Heart right ventricle (tissue), 16 donors: ENCODE measurements around the gene THSD4. TPM values are rescaled to one million over a fixed set of nuclear protein-coding genes. Genes with fewer than 3 reads are reported as not detected.

Source experiments
- ATAC-seq, 8 donors: fragments of 200-7000 bp; cut with Tn5 transposase; one replicate each; pipeline ENCODE4 v1.9.1; 2020; ENCODE audit warnings: mild to moderate bottlenecking in 8 of 8, moderate library complexity in 8 of 8, moderate number of reproducible peaks in 1 of 8
- DNase-seq, 2 donors: peaks; one replicate each; pipeline ENCODE4 v3.0.0-alpha.2; 2020
- H3K27ac ChIP-seq, 10 donors: fragments of 200-600 bp; sonication (generic) in 2 of 10; one replicate each; pipeline versions ENCODE4 v1.5.0 to v1.8.0; 2020 to 2022; ENCODE audit warnings: mild to moderate bottlenecking in 3 of 10
- H3K27me3 ChIP-seq, 7 donors: fragments of 200-600 bp; one replicate each; pipeline ENCODE4 v1.8.0; 2021 to 2022; ENCODE audit warnings: mild to moderate bottlenecking in 2 of 7
- H3K36me3 ChIP-seq, 9 donors: fragments of 200-600 bp; sonication (generic) in 1 of 9; one replicate each; pipeline versions ENCODE4 v1.5.0 to v1.8.0; 2020 to 2022; ENCODE audit warnings: mild to moderate bottlenecking in 2 of 9
- H3K4me1 ChIP-seq, 9 donors: fragments of 200-600 bp; sonication (generic) in 1 of 9; one replicate each; pipeline versions ENCODE4 v1.5.0 to v1.8.0; 2020 to 2022; ENCODE audit warnings: mild to moderate bottlenecking in 4 of 9
- H3K4me3 ChIP-seq, 10 donors: fragments of 200-600 bp; sonication (generic) in 2 of 10; one replicate each; pipeline versions ENCODE4 v1.5.0 to v1.8.0; 2020 to 2022; ENCODE audit warnings: mild to moderate bottlenecking in 7 of 10, moderate library complexity in 2 of 10
- H3K9me3 ChIP-seq, 11 donors: fragments of 200-600 bp in 10 of 11; sonication (generic) in 2 of 11; one replicate each; pipeline versions ENCODE4 v1.5.0 to v1.8.0; 2013 to 2022; ENCODE audit warnings: mild to moderate bottlenecking in 2 of 11, control low read depth in 1 of 11, moderate library complexity in 1 of 11
- CTCF ChIP-seq, 9 donors: fragments of 200-600 bp; sonication (generic) in 2 of 9; IDR thresholded peaks; one replicate each; pipeline versions ENCODE4 v1.5.0 to v1.8.0; 2021 to 2022; ENCODE audit warnings: antibody characterized with exemption in 9 of 9, mild to moderate bottlenecking in 5 of 9, moderate library complexity in 1 of 9
- WGBS, 2 donors: extraction: QIAGEN DNeasy Blood & Tissue Kit; methylation state at CpG; one replicate each; pipeline ENCODE4 v1.1.7; 2013; ENCODE audit warnings: inconsistent platforms in 1 of 2; 5-methylcytosine and 5-hydroxymethylcytosine counted together
- intact Hi-C, 10 donors: fragments of 100-400 bp; cut with DNase I; formaldehyde crosslinking; loops; one replicate each; pipeline versions ENCODE4 v1.11.1 to v1.14.2; 2022
- polyA plus RNA-seq, 2 donors: library from polyadenylated mRNA; stranded (reverse); fragments of 200-250 nt; gene quantifications; one replicate each; pipeline ENCODE4 v1.2.3, GENCODE V29; 2013
- total RNA-seq, 10 donors: library from RNA; stranded (reverse); fragmentation: NEBNext Ultra II Directional in 3 of 10; extraction: Animal tissue kit (Norgen Biotek cat#: 25700) in 3 of 10; gene quantifications; one replicate each; pipeline versions ENCODE4 v1.2.1 to v1.2.4, GENCODE V29; 2021 to 2023
- donor health status: Arrhythmogenic right ventricular cardiomyopathy.
- donor health status: ischemic (EF 13 %, LVEDD 7.1; RV severe dilation, severe dysfunction).
- donor health status: healthy with polysubstance abuse.
- donor health status: DM: no; HTN: yes; CAD: no.
- donor health status: DM: no; HTN: no; CAD: no.
- donor health status: ischemic (EF 25% LVEDD 6.9; RV normal size, moderate dysfunction).
- donor health status: ischemic (EF 25% LVEDD 5.7; RV mildly dilated, moderate dysfunction).
- donor health status: healthy.
- donor health status: DM: yes; HTN: yes; CAD: no.
- donor health status: Ischemic cardiomyopathy.
- donor health status: ischemic (EF 35%, LVEDD 5.7; RV mildly dilated, moderate dysfunction).
- donor health status: nonischemic (EF 11% LVEDD 7.7; RV severe dilation, severe dysfunction).
- donor health status: DM: yes; HTN: yes; CAD: no.
- donor health status: PGD.
- donor health status: ischemic (EF 29% LVEDD 5.4; RV normal size, mild dysfunction).
- donor health status: nonischemic (EF 23%, LVEDD 6.1; RV moderate dilation, normal function).

Gene THSD4
- total and polyA plus RNA-seq, 12 donors: 20.8 to 212 (median 139) TPM

GRCh38 chr15:71252044-71252739 is 136.9 kb downstream of the THSD4 start:
- 59 to 66% methylated on average over 6 of the region's 6 CpGs for WGBS, 2 donors
- Histone ChIP-seq H3K27ac (peak overlapping the region; percentile 44 to 72 (median 68)), H3K9me3 (no peaks in the 10 kb centered on the region), H3K36me3 (peaks cover 0 to 8% (median 0%) of the 10 kb centered on the region in 9 donors), H3K4me3 (no peak overlapping the region), H3K27me3 (no peaks in the 10 kb centered on the region), H3K4me1 (peaks cover 6 to 50% (median 44%) of the 10 kb centered on the region in 9 donors)
- intact Hi-C loops: no loop called here
- DNase-seq (no peak), ATAC-seq (peak in 6 of 8 donors; percentile 31 to 41 (median 35))
- TF ChIP-seq CTCF (IDR thresholded peaks at IDR 0.05): no peak

GRCh38 chr15:71252740-71253047 is 137.4 kb downstream of the THSD4 start:
- no peak for ATAC-seq
- peaks cover 0 to 13% (median 0%) of the 10 kb centered on the region in 9 donors for H3K36me3 ChIP-seq
- no peak for TF ChIP-seq CTCF (IDR thresholded peaks at IDR 0.05)
- DNase-seq: no peak
- H3K4me3 ChIP-seq: no peak overlapping the region
- peak overlapping the region in 6 of 10 donors; percentile 29 to 69 (median 66) for H3K27ac ChIP-seq
- 95 to 98% methylated on average over 3 of the region's 3 CpGs for WGBS, 2 donors
- H3K9me3 ChIP-seq: no peaks in the 10 kb centered on the region
- intact Hi-C loops: no loop called here
- no peaks in the 10 kb centered on the region for H3K27me3 ChIP-seq
- peaks cover 6 to 54% (median 44%) of the 10 kb centered on the region in 9 donors for H3K4me1 ChIP-seq

GRCh38 chr15:71254491-71254890 is 139.2 kb downstream of the THSD4 start:
- Histone ChIP-seq H3K27ac (peak overlapping the region in 7 of 10 donors; percentile 24 to 69 (median 46)), H3K4me3 (no peak overlapping the region), H3K27me3 (no peaks in the 10 kb centered on the region), H3K4me1 (peaks cover 6 to 53% (median 44%) of the 10 kb centered on the region in 9 donors), H3K9me3 (no peaks in the 10 kb centered on the region), H3K36me3 (peaks cover 0 to 27% (median 0%) of the 10 kb centered on the region in 9 donors)
- ATAC-seq: peak; percentile 10 to 81 (median 57)
- intact Hi-C loops: no loop called here
- no peak for DNase-seq
- no peak for TF ChIP-seq CTCF (IDR thresholded peaks at IDR 0.05)
- 82 to 90% methylated on average over 3 of the region's 3 CpGs for WGBS, 2 donors

- ATAC-seq: no peak
- peaks cover 0 to 39% (median 0%) of the 10 kb centered on the region in 9 donors for H3K36me3 ChIP-seq
- intact Hi-C loops: no loop called here
These were observed 141.8 kb downstream of the THSD4 start for GRCh38 chr15:71256934-71257664.

More at GRCh38 chr15:71256934-71257664, 141.8 kb downstream of the THSD4 start:
- 76 to 78% methylated on average over 5 of the region's 5 CpGs for WGBS, 2 donors
- Histone ChIP-seq H3K27ac (no peak overlapping the region), H3K27me3 (no peaks in the 10 kb centered on the region), H3K4me1 (peaks cover 2 to 27% (median 19%) of the 10 kb centered on the region in 9 donors), H3K9me3 (no peaks in the 10 kb centered on the region), H3K4me3 (no peak overlapping the region)
- DNase-seq: no peak
- no peak for TF ChIP-seq CTCF (IDR thresholded peaks at IDR 0.05)
